Testis (tissue), 3 donors: ENCODE measurements around the gene AQP6. TPM values are rescaled to one million over a fixed set of nuclear protein-coding genes. Genes with fewer than 3 reads are reported as not detected.

Source experiments
- DNase-seq: peaks from one replicate; pipeline ENCODE4 v3.0.0-alpha.2; 2019
- H3K27ac ChIP-seq, 2 donors: fragments of 200-600 bp; sonication (generic); one replicate each; pipeline ENCODE4 v1.5.1; 2019
- H3K27me3 ChIP-seq: fragments of 200-600 bp; sonication (generic); one replicate; pipeline ENCODE4 v1.5.1; 2019
- H3K36me3 ChIP-seq: fragments of 200-600 bp; sonication (generic); one replicate; pipeline ENCODE4 v1.5.1; 2017; ENCODE audit warnings: low read depth; ENCODE audit errors: missing control alignments
- H3K4me1 ChIP-seq: fragments of 200-600 bp; sonication (generic); one replicate; pipeline ENCODE4 v1.5.1; 2019
- H3K4me3 ChIP-seq, 2 donors: fragments of 200-600 bp; sonication (generic); one replicate each; pipeline ENCODE4 v1.5.1; 2017 to 2019
- H3K9me3 ChIP-seq: fragments of 200-600 bp; sonication (generic); one replicate; pipeline ENCODE4 v1.5.1; 2017
- POLR2A ChIP-seq: fragments of 450-650 bp; IDR thresholded peaks from one replicate; pipeline ENCODE4 v1.6.1; 2017; ENCODE audit warnings: antibody characterized with exemption, mild to moderate bottlenecking, moderate library complexity
- WGBS, 2 donors: methylation state at CpG; one replicate each; pipeline ENCODE4 v1.1.5; 2018; 5-methylcytosine and 5-hydroxymethylcytosine counted together
- intact Hi-C: fragments of 100-400 bp; cut with DNase I; formaldehyde crosslinking; loops from one replicate; pipeline ENCODE4 v1.15.1; 2023; ENCODE audit warnings: low total_unique reads
- polyA plus RNA-seq: library from polyadenylated mRNA; stranded (reverse); fragments of 350-450 nt; fragmentation: Illumina TruSeq; extraction: RNeasy Lipid Tissue Mini Kit (QIAGEN cat#74804); gene quantifications from one replicate; pipeline ENCODE4 v1.2.3, GENCODE V29; 2014; ENCODE audit warnings: low read depth, low replicate concordance; ENCODE audit not compliant: insufficient read depth
- total RNA-seq, 2 donors: library from RNA; depleted of rRNA; stranded (reverse); fragments of >200 nt; gene quantifications; one replicate each; pipeline ENCODE4 v1.2.3, GENCODE V29; 2016
- TF ChIP-seq, protein P1 (sequence below), 3 experiments: fragments of 450-650 bp in 2 of 3; fragments of 200-600 bp in 1 of 3; sonication (generic) in 1 of 3; IDR thresholded peaks; one replicate each; pipeline ENCODE4 v1.5.1; 2016 to 2019; ENCODE audit warnings: antibody characterized with exemption in 3 of 3, mild to moderate bottlenecking in 2 of 3, moderate library complexity in 1 of 3

Gene AQP6
- total and polyA plus RNA-seq, 3 donors from 2014 or later = 1.7 to 3.1 (median 2.2) TPM

DNA sequence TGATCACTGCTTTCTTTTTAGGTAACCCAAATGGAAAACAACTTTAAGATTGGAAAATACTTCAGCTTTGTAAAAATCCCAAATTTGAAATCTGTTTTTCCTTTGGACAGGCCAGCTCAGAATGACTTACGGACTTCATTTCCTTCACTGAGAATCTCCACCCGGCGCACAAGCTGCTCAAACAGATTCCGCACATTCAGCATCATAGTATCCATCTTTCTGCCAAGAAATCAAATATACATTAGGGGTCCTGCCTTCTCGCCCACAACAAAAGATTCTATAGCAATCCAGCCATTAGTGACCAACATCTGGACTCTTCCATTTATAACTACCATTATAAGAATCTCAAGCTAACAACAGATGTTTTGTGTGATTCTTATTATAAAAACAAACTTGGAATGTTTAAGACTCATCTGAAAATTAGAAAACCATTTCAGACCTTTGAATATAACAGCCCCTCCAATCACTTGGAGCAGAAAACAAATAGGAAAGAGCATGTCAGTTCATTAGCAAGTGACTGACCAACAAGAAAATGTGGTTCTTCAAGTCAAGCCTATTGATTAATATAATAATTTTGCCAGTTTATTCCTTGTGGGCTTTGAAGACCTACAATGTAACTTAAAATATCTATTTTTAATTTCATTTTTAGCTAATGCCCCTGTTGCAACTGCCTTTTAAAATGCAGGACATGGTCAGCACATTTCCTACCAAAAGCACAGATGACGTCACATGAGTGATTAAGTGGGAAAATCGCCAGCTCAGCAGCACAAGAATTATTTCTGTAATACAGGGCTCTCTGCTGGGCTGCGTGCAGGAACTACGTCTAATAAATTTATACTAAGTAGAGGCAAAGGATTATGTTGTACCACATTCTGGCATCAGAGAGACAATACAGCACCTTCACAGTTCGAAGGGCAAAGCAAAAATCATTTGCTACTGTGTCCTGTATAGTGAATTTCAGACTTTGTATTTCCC lies 44.0 kb downstream of the AQP6 start:
- no peak overlapping the region for H3K4me3 ChIP-seq
- no peaks in the 10 kb centered on the region for H3K4me1 ChIP-seq
- intact Hi-C loops = no loop called here
- no peaks in the 10 kb centered on the region for H3K27me3 ChIP-seq
- H3K36me3 ChIP-seq = no peaks in the 10 kb centered on the region
- no peaks in the 10 kb centered on the region for H3K9me3 ChIP-seq
- WGBS, 2 donors = 75% methylated on average over 10 of the region's 10 CpGs
- H3K27ac ChIP-seq = peak overlapping the region in 1 of 2 donors; percentile 57
- no peak for TF ChIP-seq POLR2A
- TF ChIP-seq, protein P1, sequence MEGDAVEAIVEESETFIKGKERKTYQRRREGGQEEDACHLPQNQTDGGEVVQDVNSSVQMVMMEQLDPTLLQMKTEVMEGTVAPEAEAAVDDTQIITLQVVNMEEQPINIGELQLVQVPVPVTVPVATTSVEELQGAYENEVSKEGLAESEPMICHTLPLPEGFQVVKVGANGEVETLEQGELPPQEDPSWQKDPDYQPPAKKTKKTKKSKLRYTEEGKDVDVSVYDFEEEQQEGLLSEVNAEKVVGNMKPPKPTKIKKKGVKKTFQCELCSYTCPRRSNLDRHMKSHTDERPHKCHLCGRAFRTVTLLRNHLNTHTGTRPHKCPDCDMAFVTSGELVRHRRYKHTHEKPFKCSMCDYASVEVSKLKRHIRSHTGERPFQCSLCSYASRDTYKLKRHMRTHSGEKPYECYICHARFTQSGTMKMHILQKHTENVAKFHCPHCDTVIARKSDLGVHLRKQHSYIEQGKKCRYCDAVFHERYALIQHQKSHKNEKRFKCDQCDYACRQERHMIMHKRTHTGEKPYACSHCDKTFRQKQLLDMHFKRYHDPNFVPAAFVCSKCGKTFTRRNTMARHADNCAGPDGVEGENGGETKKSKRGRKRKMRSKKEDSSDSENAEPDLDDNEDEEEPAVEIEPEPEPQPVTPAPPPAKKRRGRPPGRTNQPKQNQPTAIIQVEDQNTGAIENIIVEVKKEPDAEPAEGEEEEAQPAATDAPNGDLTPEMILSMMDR (IDR thresholded peaks at IDR 0.05) = no peak
- DNase-seq = peak; percentile 69

DNA sequence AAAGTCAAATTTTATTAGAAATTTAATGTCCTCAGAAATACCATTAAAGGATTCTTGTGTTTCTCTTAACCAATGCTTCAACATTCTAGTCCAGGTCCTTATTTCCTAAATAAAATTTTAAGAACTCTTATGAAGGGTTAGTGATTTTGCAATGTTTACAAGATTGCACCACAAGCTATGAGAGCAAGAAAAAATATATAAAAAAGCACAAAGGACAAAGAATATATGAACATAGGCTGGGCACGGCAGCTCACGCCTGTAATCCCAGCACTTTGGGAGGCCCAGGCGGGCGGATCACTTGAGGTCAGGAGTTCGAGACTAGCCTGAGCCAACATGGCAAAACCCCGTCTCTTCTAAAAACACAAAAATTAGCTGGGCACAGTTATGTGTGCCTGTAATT lies 44.9 kb downstream of the AQP6 start:
- Histone ChIP-seq H3K9me3 (no peaks in the 10 kb centered on the region), H3K27ac (peak overlapping the region in 1 of 2 donors; percentile 57), H3K4me3 (no peak overlapping the region), H3K27me3 (no peaks in the 10 kb centered on the region), H3K36me3 (no peaks in the 10 kb centered on the region), H3K4me1 (no peaks in the 10 kb centered on the region)
- WGBS, 2 donors = 89 to 90% methylated on average over 6 of the region's 6 CpGs
- no peak for DNase-seq
- no peak for TF ChIP-seq POLR2A
- TF ChIP-seq, protein P1 (IDR thresholded peaks at IDR 0.05) = no peak
- intact Hi-C loops = no loop called here

DNA sequence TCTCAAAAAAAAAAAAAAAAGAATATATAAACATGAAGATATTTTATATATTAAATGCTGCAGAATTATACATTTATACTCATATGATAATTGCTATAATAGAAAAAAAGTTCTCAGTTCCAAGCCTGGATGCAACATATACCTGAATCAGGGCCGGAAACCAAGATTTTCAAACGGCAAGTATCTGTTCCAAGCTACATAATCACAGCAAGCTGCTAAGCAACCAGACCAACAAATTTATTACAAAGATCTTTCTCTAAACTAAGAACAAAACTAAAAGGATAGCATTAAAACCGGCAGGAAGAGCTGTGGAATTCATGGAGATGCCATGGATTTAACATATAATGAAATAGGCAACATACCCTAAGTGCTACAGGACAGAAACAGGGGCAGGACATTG lies 45.4 kb downstream of the AQP6 start:
- no peak for TF ChIP-seq POLR2A
- TF ChIP-seq, protein P1 (IDR thresholded peaks at IDR 0.05) = no peak
- Histone ChIP-seq H3K36me3 (no peaks in the 10 kb centered on the region), H3K27ac (no peak overlapping the region), H3K4me1 (no peaks in the 10 kb centered on the region), H3K4me3 (no peak overlapping the region), H3K27me3 (no peaks in the 10 kb centered on the region), H3K9me3 (no peaks in the 10 kb centered on the region)
- DNase-seq = no peak
- intact Hi-C loops = no loop called here
- WGBS, 2 donors = 76 to 79% methylated on average over 3 of the region's 3 CpGs

- 89 to 95% methylated on average over 2 of the region's 2 CpGs for WGBS, 2 donors
- DNase-seq = no peak
- no peak overlapping the region for H3K27ac ChIP-seq
- TF ChIP-seq, protein P1 (IDR thresholded peaks at IDR 0.05) = no peak
- no peak for TF ChIP-seq POLR2A
- no peaks in the 10 kb centered on the region for H3K36me3 ChIP-seq
- H3K4me3 ChIP-seq = no peak overlapping the region
- H3K9me3 ChIP-seq = no peaks in the 10 kb centered on the region
- intact Hi-C loops = no loop called here
- no peaks in the 10 kb centered on the region for H3K4me1 ChIP-seq
- H3K27me3 ChIP-seq = no peaks in the 10 kb centered on the region
Observed at GRCh38 chr12:50018968-50019367, 46.2 kb downstream of the AQP6 start.
